ENCODE results near the gene RRP15. TPM values are rescaled to one million over a fixed set of nuclear protein-coding genes. Genes with fewer than 3 reads are reported as not detected.

Gene RRP15
- total RNA-seq, 1 experiment from 2014 or later, result 25.5 TPM

DNA sequence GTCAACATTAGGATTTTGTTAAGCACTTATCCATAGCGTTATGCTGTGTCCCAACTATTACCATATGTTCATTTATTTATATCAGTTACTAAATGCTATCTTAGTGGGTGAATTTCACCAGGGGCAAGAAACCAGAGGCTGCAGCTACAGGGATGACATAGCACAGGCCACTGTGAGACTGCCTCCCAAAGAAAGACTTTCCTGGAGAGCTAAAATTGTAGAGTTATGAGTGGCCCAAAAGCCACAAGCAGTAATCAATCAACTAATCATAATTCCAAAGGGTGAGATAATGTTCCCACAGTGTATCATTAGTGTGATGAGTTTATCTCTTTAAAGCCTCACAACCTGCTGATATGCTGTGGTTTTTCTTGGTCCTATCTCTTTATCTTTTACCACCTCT, 56.2 kb downstream of the RRP15 start:
- no peaks in the 10 kb centered on the region for H3K9me3 ChIP-seq (ENCODE audit: control insufficient read depth in 1 of 2, insufficient read depth in 1 of 2, low read depth in 1 of 2, low read length in 2 of 2)
- H4K20me1 ChIP-seq (ENCODE audit: insufficient read depth), result no peaks in the 10 kb centered on the region
- no peak overlapping the region for H3K4me3 ChIP-seq (replicated peaks in 1 of 2; ENCODE audit: low read depth in 1 of 2, low read length in 2 of 2)
- no peak for TF ChIP-seq ZFX (IDR thresholded peaks at IDR 0.05)
- TF ChIP-seq ZNF274 (IDR thresholded peaks at IDR 0.05; ENCODE audit: low read depth, low read length), result no peak
- TF ChIP-seq EZH2 (IDR thresholded peaks at IDR 0.05), result no peak
- TF ChIP-seq, protein P1, sequence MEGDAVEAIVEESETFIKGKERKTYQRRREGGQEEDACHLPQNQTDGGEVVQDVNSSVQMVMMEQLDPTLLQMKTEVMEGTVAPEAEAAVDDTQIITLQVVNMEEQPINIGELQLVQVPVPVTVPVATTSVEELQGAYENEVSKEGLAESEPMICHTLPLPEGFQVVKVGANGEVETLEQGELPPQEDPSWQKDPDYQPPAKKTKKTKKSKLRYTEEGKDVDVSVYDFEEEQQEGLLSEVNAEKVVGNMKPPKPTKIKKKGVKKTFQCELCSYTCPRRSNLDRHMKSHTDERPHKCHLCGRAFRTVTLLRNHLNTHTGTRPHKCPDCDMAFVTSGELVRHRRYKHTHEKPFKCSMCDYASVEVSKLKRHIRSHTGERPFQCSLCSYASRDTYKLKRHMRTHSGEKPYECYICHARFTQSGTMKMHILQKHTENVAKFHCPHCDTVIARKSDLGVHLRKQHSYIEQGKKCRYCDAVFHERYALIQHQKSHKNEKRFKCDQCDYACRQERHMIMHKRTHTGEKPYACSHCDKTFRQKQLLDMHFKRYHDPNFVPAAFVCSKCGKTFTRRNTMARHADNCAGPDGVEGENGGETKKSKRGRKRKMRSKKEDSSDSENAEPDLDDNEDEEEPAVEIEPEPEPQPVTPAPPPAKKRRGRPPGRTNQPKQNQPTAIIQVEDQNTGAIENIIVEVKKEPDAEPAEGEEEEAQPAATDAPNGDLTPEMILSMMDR (IDR thresholded peaks at IDR 0.05 in 2 of 3, conservative IDR thresholded peaks at IDR 0.05 in 1 of 3; ENCODE audit: borderline replicate concordance in 1 of 3, insufficient read depth in 1 of 3, low read depth in 2 of 3, low read length in 2 of 3), result no peak
- no peak for TF ChIP-seq POLR2AphosphoS5 (IDR thresholded peaks at IDR 0.05; ENCODE audit: low read depth, low read length)
- no peak for TF ChIP-seq EGR1 (IDR thresholded peaks at IDR 0.05; ENCODE audit: low read depth)
- TF ChIP-seq CEBPB (IDR thresholded peaks at IDR 0.05; ENCODE audit: low read depth), result no peak
- TF ChIP-seq, protein P2, sequence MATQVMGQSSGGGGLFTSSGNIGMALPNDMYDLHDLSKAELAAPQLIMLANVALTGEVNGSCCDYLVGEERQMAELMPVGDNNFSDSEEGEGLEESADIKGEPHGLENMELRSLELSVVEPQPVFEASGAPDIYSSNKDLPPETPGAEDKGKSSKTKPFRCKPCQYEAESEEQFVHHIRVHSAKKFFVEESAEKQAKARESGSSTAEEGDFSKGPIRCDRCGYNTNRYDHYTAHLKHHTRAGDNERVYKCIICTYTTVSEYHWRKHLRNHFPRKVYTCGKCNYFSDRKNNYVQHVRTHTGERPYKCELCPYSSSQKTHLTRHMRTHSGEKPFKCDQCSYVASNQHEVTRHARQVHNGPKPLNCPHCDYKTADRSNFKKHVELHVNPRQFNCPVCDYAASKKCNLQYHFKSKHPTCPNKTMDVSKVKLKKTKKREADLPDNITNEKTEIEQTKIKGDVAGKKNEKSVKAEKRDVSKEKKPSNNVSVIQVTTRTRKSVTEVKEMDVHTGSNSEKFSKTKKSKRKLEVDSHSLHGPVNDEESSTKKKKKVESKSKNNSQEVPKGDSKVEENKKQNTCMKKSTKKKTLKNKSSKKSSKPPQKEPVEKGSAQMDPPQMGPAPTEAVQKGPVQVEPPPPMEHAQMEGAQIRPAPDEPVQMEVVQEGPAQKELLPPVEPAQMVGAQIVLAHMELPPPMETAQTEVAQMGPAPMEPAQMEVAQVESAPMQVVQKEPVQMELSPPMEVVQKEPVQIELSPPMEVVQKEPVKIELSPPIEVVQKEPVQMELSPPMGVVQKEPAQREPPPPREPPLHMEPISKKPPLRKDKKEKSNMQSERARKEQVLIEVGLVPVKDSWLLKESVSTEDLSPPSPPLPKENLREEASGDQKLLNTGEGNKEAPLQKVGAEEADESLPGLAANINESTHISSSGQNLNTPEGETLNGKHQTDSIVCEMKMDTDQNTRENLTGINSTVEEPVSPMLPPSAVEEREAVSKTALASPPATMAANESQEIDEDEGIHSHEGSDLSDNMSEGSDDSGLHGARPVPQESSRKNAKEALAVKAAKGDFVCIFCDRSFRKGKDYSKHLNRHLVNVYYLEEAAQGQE (IDR thresholded peaks at IDR 0.05; ENCODE audit: low read depth), result no peak
- TF ChIP-seq, protein P3, sequence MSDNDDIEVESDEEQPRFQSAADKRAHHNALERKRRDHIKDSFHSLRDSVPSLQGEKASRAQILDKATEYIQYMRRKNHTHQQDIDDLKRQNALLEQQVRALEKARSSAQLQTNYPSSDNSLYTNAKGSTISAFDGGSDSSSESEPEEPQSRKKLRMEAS (IDR thresholded peaks at IDR 0.05), result no peak
- no peak for TF ChIP-seq FOSL1 (IDR thresholded peaks at IDR 0.05; ENCODE audit: low read depth)
- TF ChIP-seq RAD21 (IDR thresholded peaks at IDR 0.05; ENCODE audit: low read depth), result no peak
- TF ChIP-seq, protein P4, sequence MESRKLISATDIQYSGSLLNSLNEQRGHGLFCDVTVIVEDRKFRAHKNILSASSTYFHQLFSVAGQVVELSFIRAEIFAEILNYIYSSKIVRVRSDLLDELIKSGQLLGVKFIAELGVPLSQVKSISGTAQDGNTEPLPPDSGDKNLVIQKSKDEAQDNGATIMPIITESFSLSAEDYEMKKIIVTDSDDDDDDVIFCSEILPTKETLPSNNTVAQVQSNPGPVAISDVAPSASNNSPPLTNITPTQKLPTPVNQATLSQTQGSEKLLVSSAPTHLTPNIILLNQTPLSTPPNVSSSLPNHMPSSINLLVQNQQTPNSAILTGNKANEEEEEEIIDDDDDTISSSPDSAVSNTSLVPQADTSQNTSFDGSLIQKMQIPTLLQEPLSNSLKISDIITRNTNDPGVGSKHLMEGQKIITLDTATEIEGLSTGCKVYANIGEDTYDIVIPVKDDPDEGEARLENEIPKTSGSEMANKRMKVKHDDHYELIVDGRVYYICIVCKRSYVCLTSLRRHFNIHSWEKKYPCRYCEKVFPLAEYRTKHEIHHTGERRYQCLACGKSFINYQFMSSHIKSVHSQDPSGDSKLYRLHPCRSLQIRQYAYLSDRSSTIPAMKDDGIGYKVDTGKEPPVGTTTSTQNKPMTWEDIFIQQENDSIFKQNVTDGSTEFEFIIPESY (IDR thresholded peaks at IDR 0.05; ENCODE audit: extremely low read depth, insufficient replicate concordance, low read length), result no peak
- TF ChIP-seq TCF7L2 (IDR thresholded peaks at IDR 0.05; ENCODE audit: borderline replicate concordance, extremely low read depth, insufficient read depth, insufficient read length), result no peak
- TF ChIP-seq YY1 (IDR thresholded peaks at IDR 0.05; ENCODE audit: extremely low read depth, insufficient replicate concordance, low read depth, low read length), result no peak
- no peak for TF ChIP-seq JUND (IDR thresholded peaks at IDR 0.05)
- TF ChIP-seq ELF1 (IDR thresholded peaks at IDR 0.05; ENCODE audit: borderline replicate concordance, low read depth), result no peak
- no peak for TF ChIP-seq EZH2phosphoT487 (IDR thresholded peaks at IDR 0.05; ENCODE audit: borderline replicate concordance)
- TF ChIP-seq, protein P5, sequence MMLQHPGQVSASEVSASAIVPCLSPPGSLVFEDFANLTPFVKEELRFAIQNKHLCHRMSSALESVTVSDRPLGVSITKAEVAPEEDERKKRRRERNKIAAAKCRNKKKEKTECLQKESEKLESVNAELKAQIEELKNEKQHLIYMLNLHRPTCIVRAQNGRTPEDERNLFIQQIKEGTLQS (IDR thresholded peaks at IDR 0.05), result no peak
- TF ChIP-seq SIN3A (IDR thresholded peaks at IDR 0.05; ENCODE audit: low read depth), result no peak
- TF ChIP-seq SRF (IDR thresholded peaks at IDR 0.05; ENCODE audit: low read depth), result no peak
- DNase-seq (ENCODE audit: low read depth, low spot score) (no peak), ATAC-seq (no peak)
- H3K4me2 ChIP-seq (ENCODE audit: low read length), result no peak overlapping the region
- H3K27ac ChIP-seq (ENCODE audit: low read depth, low read length), result no peak overlapping the region
- BruUV-seq (replicated peaks), result no TSS peak
- no peaks in the 10 kb centered on the region for H3K27me3 ChIP-seq (ENCODE audit: insufficient read depth, low read length)
- H3K9ac ChIP-seq (ENCODE audit: low read length), result no peak overlapping the region
- H3K9me2 ChIP-seq (ENCODE audit: insufficient read depth), result no peaks in the 10 kb centered on the region
- intact Hi-C loops (cut with micrococcal nuclease), result no loop called here
- ChIA-PET POLR2A (no interaction called here), CTCF (interaction anchor here (1.9 kb wide), 1 partner anchor 726 kb away, joined by 5 read pairs; no protein-coding TSS in a partner anchor), RAD21 (ENCODE audit: low non-redundant PET in 1 of 2, low total read pairs in 2 of 2, uncharacterized antibody in 2 of 2, unreplicated experiment in 2 of 2) (no interaction called here)
- H3K79me2 ChIP-seq (ENCODE audit: insufficient read depth, low read length), result no peaks in the 10 kb centered on the region
- H2AFZ ChIP-seq (ENCODE audit: low read depth, low read length, poor library complexity, severe bottlenecking), result no peak overlapping the region
- peaks cover 0 to 7% of the 10 kb centered on the region in 2 experiments; a peak in 2 of 4 replicates for H3K4me1 ChIP-seq (ENCODE audit: control insufficient read depth in 1 of 2, insufficient read depth in 2 of 2, low read length in 2 of 2)
- H3K36me3 ChIP-seq (ENCODE audit: control insufficient read depth in 1 of 2, insufficient read depth in 2 of 2, low read length in 2 of 2), result no peaks in the 10 kb centered on the region
